ENCODE results near the gene CUEDC2.

DNA sequence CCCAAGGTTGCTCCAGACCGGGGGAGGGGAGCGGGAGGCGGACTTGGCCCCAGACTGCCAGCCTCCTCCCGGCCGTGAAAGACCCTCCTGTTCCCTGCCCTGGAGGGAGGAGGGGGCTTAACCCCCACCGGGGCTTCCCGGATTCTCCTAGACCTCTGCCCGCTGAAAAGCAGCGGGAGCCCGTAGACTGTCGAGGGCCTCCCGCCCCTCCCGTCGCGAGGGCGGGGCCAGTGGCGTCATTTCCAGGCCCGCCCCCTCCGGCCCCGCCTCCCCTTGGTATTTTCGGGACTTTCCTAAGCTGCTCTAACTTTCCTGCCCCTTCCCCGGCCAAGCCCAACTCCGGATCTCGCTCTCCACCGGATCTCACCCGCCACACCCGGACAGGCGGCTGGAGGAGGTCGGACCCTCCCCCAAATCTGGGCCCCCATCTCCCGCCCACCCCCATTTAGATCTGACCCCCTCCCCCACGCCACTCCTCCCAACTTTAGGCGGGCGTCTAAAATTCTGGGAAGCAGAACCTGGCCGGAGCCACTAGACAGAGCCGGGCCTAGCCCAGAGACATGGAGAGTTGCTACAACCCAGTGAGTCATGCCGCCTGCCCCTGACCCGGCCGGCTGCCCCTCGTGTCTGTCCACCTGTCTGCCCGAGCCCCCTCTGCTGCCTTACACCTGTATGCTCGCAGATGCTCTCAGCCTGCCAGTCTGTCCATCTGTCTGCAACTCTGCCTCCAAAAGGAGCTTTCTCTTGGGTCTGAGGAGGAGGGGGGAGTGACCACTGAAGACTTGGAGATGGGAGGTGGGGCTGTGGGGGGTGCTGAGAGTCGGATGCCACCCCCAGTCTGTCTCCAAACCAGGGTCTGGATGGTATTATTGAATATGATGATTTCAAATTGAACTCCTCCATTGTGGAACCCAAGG is 36.7 kb downstream of the CUEDC2 start, which contains the start of gene NFKB2:
- TF ChIP-seq, protein P1, sequence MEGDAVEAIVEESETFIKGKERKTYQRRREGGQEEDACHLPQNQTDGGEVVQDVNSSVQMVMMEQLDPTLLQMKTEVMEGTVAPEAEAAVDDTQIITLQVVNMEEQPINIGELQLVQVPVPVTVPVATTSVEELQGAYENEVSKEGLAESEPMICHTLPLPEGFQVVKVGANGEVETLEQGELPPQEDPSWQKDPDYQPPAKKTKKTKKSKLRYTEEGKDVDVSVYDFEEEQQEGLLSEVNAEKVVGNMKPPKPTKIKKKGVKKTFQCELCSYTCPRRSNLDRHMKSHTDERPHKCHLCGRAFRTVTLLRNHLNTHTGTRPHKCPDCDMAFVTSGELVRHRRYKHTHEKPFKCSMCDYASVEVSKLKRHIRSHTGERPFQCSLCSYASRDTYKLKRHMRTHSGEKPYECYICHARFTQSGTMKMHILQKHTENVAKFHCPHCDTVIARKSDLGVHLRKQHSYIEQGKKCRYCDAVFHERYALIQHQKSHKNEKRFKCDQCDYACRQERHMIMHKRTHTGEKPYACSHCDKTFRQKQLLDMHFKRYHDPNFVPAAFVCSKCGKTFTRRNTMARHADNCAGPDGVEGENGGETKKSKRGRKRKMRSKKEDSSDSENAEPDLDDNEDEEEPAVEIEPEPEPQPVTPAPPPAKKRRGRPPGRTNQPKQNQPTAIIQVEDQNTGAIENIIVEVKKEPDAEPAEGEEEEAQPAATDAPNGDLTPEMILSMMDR (IDR thresholded peaks at IDR 0.05; ENCODE audit: low read depth, low read length, poor library complexity, severe bottlenecking): no peak
- TF ChIP-seq EZH2phosphoT487 (IDR thresholded peaks at IDR 0.05; ENCODE audit: borderline replicate concordance, low read length): no peak

Measured in DOHH2 (cell line).